Measurements from ENCODE around the gene ZC3H13. TPM values are rescaled to one million over a fixed set of nuclear protein-coding genes. Genes with fewer than 3 reads are reported as not detected.

The ZC3H13 gene
- total and polyA plus RNA-seq, 2 donors, result 19.8 to 20.1 TPM

DNA sequence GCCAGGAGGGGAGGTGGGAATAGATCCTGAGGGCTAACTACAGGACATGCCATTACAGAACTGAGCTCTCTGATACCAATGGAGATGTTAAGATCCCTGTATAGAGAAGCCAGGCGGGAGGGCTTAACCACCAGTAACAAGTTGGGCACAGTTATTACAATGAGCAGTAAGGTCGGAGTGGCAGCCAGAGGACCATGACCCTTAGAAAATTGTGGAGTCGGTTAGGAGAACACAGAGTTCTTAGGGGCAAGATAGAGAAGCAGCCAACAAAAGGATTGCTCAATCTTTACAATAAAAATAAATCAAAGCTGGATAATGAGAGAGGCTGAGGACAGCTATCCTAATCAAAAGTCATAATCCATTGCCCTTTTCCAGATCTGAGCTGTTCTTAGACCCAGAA is 41.9 kb upstream of the ZC3H13 start:
- WGBS, result 100% methylated on average over 3 of the region's 3 CpGs
- H3K27ac ChIP-seq (ENCODE audit: low read depth in 1 of 2, low read length in 1 of 2), result no peak overlapping the region
- no peak for DNase-seq (ENCODE audit: low read depth in 6 of 9, low spot score in 9 of 9)

GRCh38 chr13:46088821-46089562 is 36.4 kb upstream of the ZC3H13 start:
- Histone ChIP-seq H3K9me3 (ENCODE audit: control insufficient read depth in 2 of 2, insufficient read depth in 1 of 2, low read length in 1 of 2) (no peaks in the 10 kb centered on the region), H3K27me3 (ENCODE audit: control insufficient read depth in 2 of 2, insufficient read depth in 1 of 2, low read length in 1 of 2) (no peaks in the 10 kb centered on the region), H3K4me3 (ENCODE audit: low read length in 2 of 2) (no peak overlapping the region), H3K36me3 (ENCODE audit: control insufficient read depth in 2 of 2, insufficient read depth in 2 of 2, low read length in 1 of 2) (no peaks in the 10 kb centered on the region), H3K27ac (ENCODE audit: low read depth in 1 of 2, low read length in 1 of 2) (no peak overlapping the region), H3K4me1 (ENCODE audit: control insufficient read depth in 2 of 2, insufficient read depth in 2 of 2, low read length in 2 of 2) (no peaks in the 10 kb centered on the region)
- no peak for DNase-seq (ENCODE audit: low read depth in 6 of 9, low spot score in 9 of 9)
- 85% methylated on average over 5 of the region's 5 CpGs for WGBS

More for the DNA sequence above, 41.9 kb upstream of the ZC3H13 start:
- no peaks in the 10 kb centered on the region for H3K9me3 ChIP-seq (ENCODE audit: control insufficient read depth in 2 of 2, insufficient read depth in 1 of 2, low read length in 1 of 2)
- H3K27me3 ChIP-seq (ENCODE audit: control insufficient read depth in 2 of 2, insufficient read depth in 1 of 2, low read length in 1 of 2), result no peaks in the 10 kb centered on the region
- no peaks in the 10 kb centered on the region for H3K4me1 ChIP-seq (ENCODE audit: control insufficient read depth in 2 of 2, insufficient read depth in 2 of 2, low read length in 2 of 2)
- H3K4me3 ChIP-seq (ENCODE audit: low read length in 2 of 2), result no peak overlapping the region
- no peaks in the 10 kb centered on the region for H3K36me3 ChIP-seq (ENCODE audit: control insufficient read depth in 2 of 2, insufficient read depth in 2 of 2, low read length in 1 of 2)

GRCh38 chr13:46087481-46087880 is 34.9 kb upstream of the ZC3H13 start:
- H3K27me3 ChIP-seq (ENCODE audit: control insufficient read depth in 2 of 2, insufficient read depth in 1 of 2, low read length in 1 of 2), result no peaks in the 10 kb centered on the region
- no peaks in the 10 kb centered on the region for H3K36me3 ChIP-seq (ENCODE audit: control insufficient read depth in 2 of 2, insufficient read depth in 2 of 2, low read length in 1 of 2)
- no peak overlapping the region for H3K4me3 ChIP-seq (ENCODE audit: low read length in 2 of 2)
- DNase-seq (ENCODE audit: low read depth in 6 of 9, low spot score in 9 of 9), result no peak
- H3K9me3 ChIP-seq (ENCODE audit: control insufficient read depth in 2 of 2, insufficient read depth in 1 of 2, low read length in 1 of 2), result no peaks in the 10 kb centered on the region
- no peak overlapping the region for H3K27ac ChIP-seq (ENCODE audit: low read depth in 1 of 2, low read length in 1 of 2)
- no peaks in the 10 kb centered on the region for H3K4me1 ChIP-seq (ENCODE audit: control insufficient read depth in 2 of 2, insufficient read depth in 2 of 2, low read length in 2 of 2)

GRCh38 chr13:46086985-46087384 is 34.4 kb upstream of the ZC3H13 start:
- Histone ChIP-seq H3K4me1 (ENCODE audit: control insufficient read depth in 2 of 2, insufficient read depth in 2 of 2, low read length in 2 of 2) (no peaks in the 10 kb centered on the region), H3K4me3 (ENCODE audit: low read length in 2 of 2) (no peak overlapping the region), H3K27me3 (ENCODE audit: control insufficient read depth in 2 of 2, insufficient read depth in 1 of 2, low read length in 1 of 2) (no peaks in the 10 kb centered on the region), H3K27ac (ENCODE audit: low read depth in 1 of 2, low read length in 1 of 2) (no peak overlapping the region), H3K9me3 (ENCODE audit: control insufficient read depth in 2 of 2, insufficient read depth in 1 of 2, low read length in 1 of 2) (no peaks in the 10 kb centered on the region), H3K36me3 (ENCODE audit: control insufficient read depth in 2 of 2, insufficient read depth in 2 of 2, low read length in 1 of 2) (no peaks in the 10 kb centered on the region)
- no peak for DNase-seq (ENCODE audit: low read depth in 6 of 9, low spot score in 9 of 9)
- WGBS, result 97% methylated on average over 12 of the region's 12 CpGs

- H3K4me1 ChIP-seq (ENCODE audit: control insufficient read depth in 2 of 2, insufficient read depth in 2 of 2, low read length in 2 of 2), result no peaks in the 10 kb centered on the region
- WGBS, result 91% methylated on average over 12 of the region's 12 CpGs
- H3K4me3 ChIP-seq (ENCODE audit: low read length in 2 of 2), result no peak overlapping the region
- H3K36me3 ChIP-seq (ENCODE audit: control insufficient read depth in 2 of 2, insufficient read depth in 2 of 2, low read length in 1 of 2), result no peaks in the 10 kb centered on the region
- no peaks in the 10 kb centered on the region for H3K27me3 ChIP-seq (ENCODE audit: control insufficient read depth in 2 of 2, insufficient read depth in 1 of 2, low read length in 1 of 2)
- H3K27ac ChIP-seq (ENCODE audit: low read depth in 1 of 2, low read length in 1 of 2), result no peak overlapping the region
- H3K9me3 ChIP-seq (ENCODE audit: control insufficient read depth in 2 of 2, insufficient read depth in 1 of 2, low read length in 1 of 2), result no peaks in the 10 kb centered on the region
- DNase-seq (ENCODE audit: low read depth in 6 of 9, low spot score in 9 of 9), result no peak
Measured at GRCh38 chr13:46086421-46086922, 33.9 kb upstream of the ZC3H13 start.

DNA sequence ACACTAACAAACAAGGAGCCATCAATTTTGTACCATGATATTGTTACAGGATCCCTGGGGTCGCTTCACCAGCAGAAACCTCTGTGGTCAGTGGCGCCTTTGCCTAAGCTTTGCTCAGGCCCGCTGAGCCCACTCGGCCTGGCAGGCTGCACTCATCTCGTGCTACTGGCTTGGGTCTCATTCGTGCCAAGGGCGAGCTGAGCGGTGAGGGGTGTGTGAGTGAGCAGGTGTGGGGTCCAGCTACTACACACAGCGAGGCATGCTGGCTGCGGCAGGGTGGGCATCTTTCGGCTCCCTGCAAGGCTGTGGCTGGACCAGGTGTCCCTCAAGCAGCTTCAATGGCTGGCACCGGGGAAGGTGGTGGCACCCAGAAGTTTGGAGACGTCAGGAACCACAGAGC is 33.2 kb upstream of the ZC3H13 start:
- H3K4me1 ChIP-seq (ENCODE audit: control insufficient read depth in 2 of 2, insufficient read depth in 2 of 2, low read length in 2 of 2), result no peaks in the 10 kb centered on the region
- DNase-seq (ENCODE audit: low read depth in 6 of 9, low spot score in 9 of 9), result no peak
- H3K4me3 ChIP-seq (ENCODE audit: low read length in 2 of 2), result no peak overlapping the region
- no peaks in the 10 kb centered on the region for H3K27me3 ChIP-seq (ENCODE audit: control insufficient read depth in 2 of 2, insufficient read depth in 1 of 2, low read length in 1 of 2)
- H3K9me3 ChIP-seq (ENCODE audit: control insufficient read depth in 2 of 2, insufficient read depth in 1 of 2, low read length in 1 of 2), result no peaks in the 10 kb centered on the region
- 97% methylated on average over 13 of the region's 13 CpGs for WGBS
- no peaks in the 10 kb centered on the region for H3K36me3 ChIP-seq (ENCODE audit: control insufficient read depth in 2 of 2, insufficient read depth in 2 of 2, low read length in 1 of 2)
- no peak overlapping the region for H3K27ac ChIP-seq (ENCODE audit: low read depth in 1 of 2, low read length in 1 of 2)

DNA sequence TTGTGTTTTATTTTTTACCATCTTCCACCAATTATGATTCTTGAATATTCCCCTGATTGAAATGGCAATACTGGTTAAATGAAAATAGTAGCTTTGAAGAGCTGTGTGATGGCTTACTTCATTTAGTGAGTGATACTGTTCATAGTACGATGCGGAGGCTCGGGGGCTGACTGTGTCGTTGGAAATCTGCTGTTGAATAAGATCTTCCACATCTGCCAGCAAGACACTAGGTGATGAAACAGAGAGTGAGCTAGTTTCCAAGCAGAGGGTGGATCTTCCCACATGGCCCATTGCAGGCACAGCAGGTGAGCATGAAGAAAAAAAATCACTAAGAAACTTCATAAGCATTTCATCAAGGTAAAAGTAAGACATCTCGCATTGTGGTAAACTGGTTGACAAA is 29.8 kb upstream of the ZC3H13 start:
- peaks cover 0 to 3% of the 10 kb centered on the region in 2 donors for H3K4me1 ChIP-seq (ENCODE audit: control insufficient read depth in 2 of 2, insufficient read depth in 2 of 2, low read length in 2 of 2)
- H3K27ac ChIP-seq (ENCODE audit: low read depth in 1 of 2, low read length in 1 of 2), result no peak overlapping the region
- H3K36me3 ChIP-seq (ENCODE audit: control insufficient read depth in 2 of 2, insufficient read depth in 2 of 2, low read length in 1 of 2), result no peaks in the 10 kb centered on the region
- WGBS, result 97% methylated on average over 5 of the region's 5 CpGs
- H3K4me3 ChIP-seq (ENCODE audit: low read length in 2 of 2), result no peak overlapping the region
- no peak for DNase-seq (ENCODE audit: low read depth in 6 of 9, low spot score in 9 of 9)
- H3K9me3 ChIP-seq (ENCODE audit: control insufficient read depth in 2 of 2, insufficient read depth in 1 of 2, low read length in 1 of 2), result no peaks in the 10 kb centered on the region
- no peaks in the 10 kb centered on the region for H3K27me3 ChIP-seq (ENCODE audit: control insufficient read depth in 2 of 2, insufficient read depth in 1 of 2, low read length in 1 of 2)

DNA sequence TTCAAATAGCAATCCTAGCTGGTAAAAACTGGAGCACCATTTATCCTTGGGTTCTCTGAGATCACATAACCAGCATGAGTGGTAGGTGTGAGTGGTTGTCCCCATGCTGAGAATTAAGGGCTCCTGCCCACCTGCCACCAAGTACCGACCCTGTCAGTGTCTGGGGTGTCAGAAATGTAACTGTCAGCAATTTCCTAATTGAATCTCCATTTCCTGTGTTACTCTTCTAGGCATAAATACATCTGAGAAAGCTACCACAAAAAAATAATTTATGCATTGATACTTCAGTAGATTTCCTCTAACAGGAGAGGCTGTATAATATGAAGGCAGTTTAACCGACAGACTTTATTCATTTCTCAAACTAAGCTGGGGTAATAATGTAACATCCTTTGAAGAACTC is 27.2 kb upstream of the ZC3H13 start:
- WGBS, result 11% methylated on average over 2 of the region's 2 CpGs
- DNase-seq (ENCODE audit: low read depth in 6 of 9, low spot score in 9 of 9), result peak in 1 of 9 donors; percentile 13
- Histone ChIP-seq H3K36me3 (ENCODE audit: control insufficient read depth in 2 of 2, insufficient read depth in 2 of 2, low read length in 1 of 2) (no peaks in the 10 kb centered on the region), H3K27ac (ENCODE audit: low read depth in 1 of 2, low read length in 1 of 2) (no peak overlapping the region), H3K4me1 (ENCODE audit: control insufficient read depth in 2 of 2, insufficient read depth in 2 of 2, low read length in 2 of 2) (peaks cover 0 to 3% of the 10 kb centered on the region in 2 donors), H3K4me3 (ENCODE audit: low read length in 2 of 2) (no peak overlapping the region), H3K9me3 (ENCODE audit: control insufficient read depth in 2 of 2, insufficient read depth in 1 of 2, low read length in 1 of 2) (no peaks in the 10 kb centered on the region), H3K27me3 (ENCODE audit: control insufficient read depth in 2 of 2, insufficient read depth in 1 of 2, low read length in 1 of 2) (no peaks in the 10 kb centered on the region)

GRCh38 chr13:46077265-46077664 is 24.7 kb upstream of the ZC3H13 start:
- Histone ChIP-seq H3K9me3 (ENCODE audit: control insufficient read depth in 2 of 2, insufficient read depth in 1 of 2, low read length in 1 of 2) (no peaks in the 10 kb centered on the region), H3K36me3 (ENCODE audit: control insufficient read depth in 2 of 2, insufficient read depth in 2 of 2, low read length in 1 of 2) (no peaks in the 10 kb centered on the region), H3K27me3 (ENCODE audit: control insufficient read depth in 2 of 2, insufficient read depth in 1 of 2, low read length in 1 of 2) (no peaks in the 10 kb centered on the region), H3K4me3 (ENCODE audit: low read length in 2 of 2) (no peak overlapping the region), H3K27ac (ENCODE audit: low read depth in 1 of 2, low read length in 1 of 2) (no peak overlapping the region), H3K4me1 (ENCODE audit: control insufficient read depth in 2 of 2, insufficient read depth in 2 of 2, low read length in 2 of 2) (peaks cover 0 to 3% of the 10 kb centered on the region in 2 donors)
- no peak for DNase-seq (ENCODE audit: low read depth in 6 of 9, low spot score in 9 of 9)
- WGBS, result 76% methylated on average over 1 of the region's 1 CpG

Data from thymus (tissue), 11 donors.